Immature natural killer cell (primary cell): ENCODE measurements around the gene CEACAM16. TPM values are rescaled to one million over a fixed set of nuclear protein-coding genes. Genes with fewer than 3 reads are reported as not detected.
A peak's percentile ranks its signal among the peaks of the same experiment; 100 is the strongest.

Source experiments
- DNase-seq, 3 donors: peaks; one replicate each; pipeline ENCODE4 v3.0.0; 2022; ENCODE audit warnings: mixed read lengths in 1 of 3
- H3K27ac Mint-ChIP-seq, 6 donors: one replicate each; pipeline ENCODE4 v1.8.0; 2020; ENCODE audit warnings: mixed read lengths in 6 of 6, mild to moderate bottlenecking in 5 of 6, inconsistent platforms in 4 of 6, moderate library complexity in 3 of 6
- H3K27me3 Mint-ChIP-seq, 3 donors: one replicate each; pipeline ENCODE4 v1.8.0; 2020 to 2021; ENCODE audit warnings: low read depth in 3 of 3, mild to moderate bottlenecking in 3 of 3, mixed read lengths in 3 of 3, moderate library complexity in 3 of 3, inconsistent platforms in 1 of 3
- H3K36me3 Mint-ChIP-seq, 3 donors: one replicate each; pipeline ENCODE4 v1.8.0; 2020; ENCODE audit warnings: mixed read lengths in 3 of 3, inconsistent platforms in 2 of 3, mild to moderate bottlenecking in 2 of 3
- H3K4me1 Mint-ChIP-seq, 2 donors: one replicate each; pipeline ENCODE4 v1.8.0; 2020; ENCODE audit warnings: inconsistent platforms in 2 of 2, mild to moderate bottlenecking in 2 of 2, mixed read lengths in 2 of 2, moderate library complexity in 1 of 2
- H3K4me3 Mint-ChIP-seq, 5 donors: one replicate each; pipeline ENCODE4 v1.8.0; 2020; ENCODE audit warnings: mild to moderate bottlenecking in 5 of 5, mixed read lengths in 5 of 5, inconsistent platforms in 3 of 5, moderate library complexity in 3 of 5
- H3K9me3 Mint-ChIP-seq, 6 donors: one replicate each; pipeline ENCODE4 v1.8.0; 2020; ENCODE audit warnings: mild to moderate bottlenecking in 6 of 6, mixed read lengths in 6 of 6, inconsistent platforms in 4 of 6, moderate library complexity in 3 of 6
- polyA plus RNA-seq, 3 donors: library from polyadenylated mRNA; unstranded; fragments of 300-500 nt; fragmentation: Illumina TruSeq; gene quantifications; one replicate each; pipeline ENCODE4 v1.2.3, GENCODE V29; 2021

The CEACAM16 gene
- polyA plus RNA-seq, 3 donors from 2014 or later = not detected

- no peak overlapping the region for H3K4me3 Mint-ChIP-seq
- H3K4me1 Mint-ChIP-seq = peaks cover 36 to 38% of the 10 kb centered on the region in 2 donors
- peaks cover 0 to 3% (median 0%) of the 10 kb centered on the region in 3 donors for H3K36me3 Mint-ChIP-seq
- no peaks in the 10 kb centered on the region for H3K9me3 Mint-ChIP-seq
- no peak for DNase-seq
- H3K27ac Mint-ChIP-seq = peak overlapping the region in 5 of 6 donors; percentile 17 to 79 (median 76)
- peaks cover 3 to 13% (median 3%) of the 10 kb centered on the region in 3 donors for H3K27me3 Mint-ChIP-seq
Measured at GRCh38 chr19:44744871-44745332, 46.0 kb downstream of the CEACAM16 start.

DNA sequence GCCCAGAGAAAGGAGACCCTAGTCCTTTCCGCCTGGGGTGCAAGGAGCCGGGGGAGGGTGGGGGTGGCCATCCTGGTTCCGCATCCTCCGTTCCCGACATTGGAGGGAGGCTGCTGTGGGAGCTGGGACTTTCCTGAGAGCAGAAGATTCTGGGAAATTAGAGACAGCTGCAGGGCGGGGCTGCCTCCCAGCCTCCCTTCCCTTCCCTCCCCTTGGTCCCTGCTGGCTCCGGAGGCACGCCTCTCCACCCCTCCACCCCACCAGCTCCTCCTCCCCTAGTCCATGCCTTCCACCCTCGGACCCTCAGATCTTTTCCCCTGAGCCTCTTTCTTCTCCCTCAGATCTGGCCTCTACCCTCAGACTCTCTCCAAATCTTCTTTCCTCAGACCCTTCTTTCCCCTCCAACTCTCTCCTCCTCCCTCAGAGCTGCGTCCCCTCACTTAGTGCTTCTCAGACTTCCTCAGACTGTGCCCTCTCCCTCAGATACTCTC, 46.4 kb downstream of the CEACAM16 start:
- peaks cover 36 to 38% of the 10 kb centered on the region in 2 donors for H3K4me1 Mint-ChIP-seq
- peak overlapping the region in 5 of 6 donors; percentile 90 to 98 (median 94) for H3K27ac Mint-ChIP-seq
- DNase-seq = no peak
- peaks cover 0 to 3% (median 0%) of the 10 kb centered on the region in 3 donors for H3K36me3 Mint-ChIP-seq
- peaks cover 3 to 13% (median 3%) of the 10 kb centered on the region in 3 donors for H3K27me3 Mint-ChIP-seq
- no peaks in the 10 kb centered on the region for H3K9me3 Mint-ChIP-seq
- peak overlapping the region in 2 of 5 donors; percentile 33 to 83 for H3K4me3 Mint-ChIP-seq

DNA sequence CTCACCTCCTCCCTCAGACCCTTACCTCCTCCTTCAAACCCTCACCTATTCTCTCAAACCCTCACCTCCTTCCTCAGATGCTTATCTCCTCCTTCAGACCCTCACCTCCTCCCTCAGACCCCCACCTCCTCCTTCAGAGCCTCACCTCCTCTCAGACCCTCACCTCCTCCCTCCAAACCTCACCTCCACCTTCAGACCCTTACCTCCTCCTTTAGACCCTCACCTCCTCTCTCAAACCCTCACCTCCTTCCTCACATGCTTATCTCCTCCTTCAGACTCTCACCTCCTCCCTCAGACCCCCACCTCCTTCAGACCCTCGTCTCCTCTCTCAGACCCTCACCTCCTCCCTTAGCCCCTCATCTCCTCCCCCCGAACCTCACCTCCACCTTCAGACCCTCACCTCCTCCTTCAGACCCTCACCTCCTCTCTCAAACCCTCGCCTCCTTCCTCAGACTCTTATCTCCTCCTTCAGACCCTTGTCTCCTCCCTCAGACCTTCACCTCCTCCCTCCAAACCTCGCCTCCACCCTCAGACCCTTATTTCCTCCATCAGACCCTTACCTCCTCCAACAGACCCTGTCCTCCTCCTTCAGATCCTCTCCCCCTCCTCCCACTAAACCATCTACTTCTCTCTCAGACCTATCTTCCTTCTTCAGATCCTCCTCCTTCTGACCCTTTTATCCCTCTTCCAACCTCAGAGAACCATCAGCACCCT, 47.1 kb downstream of the CEACAM16 start:
- Mint-ChIP-seq H3K4me1 (peaks cover 41 to 44% of the 10 kb centered on the region in 2 donors), H3K27me3 (peaks cover 3 to 19% (median 7%) of the 10 kb centered on the region in 3 donors), H3K4me3 (peak overlapping the region; percentile 56 to 83 (median 62)), H3K36me3 (peaks cover 0 to 4% (median 3%) of the 10 kb centered on the region in 3 donors), H3K9me3 (no peaks in the 10 kb centered on the region), H3K27ac (peak overlapping the region; percentile 46 to 98 (median 93))
- DNase-seq = no peak

DNA sequence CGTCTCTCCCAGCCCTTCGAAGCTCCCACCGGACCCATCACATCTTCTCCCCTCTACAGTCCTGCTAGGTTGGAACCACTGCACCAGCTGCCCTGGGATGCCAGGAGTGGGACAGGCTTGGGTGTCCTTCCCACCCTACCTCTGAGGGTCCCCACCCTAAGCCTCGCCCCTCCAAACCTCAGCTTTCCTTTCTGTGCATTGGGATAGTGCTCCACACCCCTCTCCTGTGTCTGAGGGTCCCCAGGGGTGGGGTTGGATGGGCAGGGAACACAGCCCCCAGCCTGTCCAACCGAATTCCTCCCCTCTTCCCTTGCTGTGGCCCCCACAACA, 47.6 kb downstream of the CEACAM16 start:
- Mint-ChIP-seq H3K27me3 (peaks cover 5 to 21% (median 8%) of the 10 kb centered on the region in 3 donors), H3K4me3 (peak overlapping the region; percentile 58 to 93 (median 70)), H3K36me3 (peaks cover 0 to 7% (median 3%) of the 10 kb centered on the region in 3 donors), H3K4me1 (peaks cover 46 to 47% of the 10 kb centered on the region in 2 donors), H3K27ac (peak overlapping the region; percentile 76 to 98 (median 95)), H3K9me3 (no peaks in the 10 kb centered on the region)
- no peak for DNase-seq

DNA sequence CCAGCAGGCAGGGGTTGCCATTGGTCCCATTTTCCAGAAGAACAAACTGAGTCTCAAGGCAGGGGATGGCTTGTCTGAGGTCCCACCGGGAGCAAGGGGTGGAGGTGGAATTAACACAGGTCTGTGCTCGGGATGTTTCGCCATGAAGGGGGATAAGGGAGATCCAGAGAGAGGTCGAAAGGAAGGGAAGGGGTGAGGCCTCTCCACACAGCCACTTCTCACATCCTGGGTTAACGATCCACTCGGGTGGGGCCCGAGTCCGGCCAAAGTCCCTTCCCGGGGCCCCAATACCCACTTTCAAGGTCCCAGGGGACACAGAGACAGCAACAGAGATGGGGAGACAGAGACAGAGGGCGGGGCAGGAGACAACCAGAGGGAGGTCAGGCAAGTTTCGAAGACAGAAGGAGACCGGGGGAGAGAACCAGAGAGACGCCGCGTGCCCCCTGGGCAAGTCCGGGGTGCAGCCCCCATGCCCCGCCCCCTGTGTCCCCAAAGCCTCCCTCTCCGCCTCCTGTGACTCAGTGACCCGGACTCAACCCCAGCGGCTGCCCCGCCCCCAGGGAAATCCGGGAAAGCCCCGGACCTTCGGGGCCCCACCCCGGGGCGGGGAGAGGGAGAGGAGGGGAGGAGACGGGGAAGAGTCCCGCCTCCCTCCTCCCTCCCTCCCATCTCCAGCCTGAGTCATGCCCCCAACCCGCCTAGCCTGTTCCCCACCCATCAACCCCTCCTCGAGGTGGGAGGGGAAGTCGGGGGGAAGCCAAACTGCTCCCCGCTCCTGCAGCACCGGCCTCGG, 48.2 kb downstream of the CEACAM16 start:
- Mint-ChIP-seq H3K36me3 (peaks cover 0 to 11% (median 6%) of the 10 kb centered on the region in 3 donors), H3K9me3 (no peaks in the 10 kb centered on the region), H3K27ac (peak overlapping the region; percentile 79 to 98 (median 96)), H3K4me3 (peak overlapping the region; percentile 86 to 96 (median 88)), H3K27me3 (peaks cover 7 to 24% (median 8%) of the 10 kb centered on the region in 3 donors), H3K4me1 (peaks cover 51 to 52% of the 10 kb centered on the region in 2 donors)
- peak; percentile 76 to 80 (median 78) for DNase-seq

- peaks cover 8 to 30% (median 9%) of the 10 kb centered on the region in 3 donors for H3K27me3 Mint-ChIP-seq
- DNase-seq = no peak
- H3K4me3 Mint-ChIP-seq = peak overlapping the region; percentile 86 to 96 (median 88)
- H3K27ac Mint-ChIP-seq = peak overlapping the region; percentile 94 to 98 (median 96)
- H3K9me3 Mint-ChIP-seq = no peaks in the 10 kb centered on the region
- peaks cover 4 to 17% (median 12%) of the 10 kb centered on the region in 3 donors for H3K36me3 Mint-ChIP-seq
- H3K4me1 Mint-ChIP-seq = peaks cover 54 to 59% of the 10 kb centered on the region in 2 donors
Measured at GRCh38 chr19:44747739-44748425, 48.9 kb downstream of the CEACAM16 start.

- Mint-ChIP-seq H3K27ac (peak within 1 kb of the TSS; percentile 94 to 98 (median 97)), H3K9me3 (no peaks in the 10 kb centered on the region), H3K27me3 (peaks cover 14 to 37% (median 15%) of the 10 kb centered on the region in 3 donors), H3K4me3 (peak within 1 kb of the TSS; percentile 88 to 96 (median 88)), H3K36me3 (peaks cover 4 to 17% (median 12%) of the 10 kb centered on the region in 3 donors), H3K4me1 (peaks cover 58 to 66% of the 10 kb centered on the region in 2 donors)
- peak; percentile 83 to 85 (median 85) for DNase-seq
Measured at GRCh38 chr19:44748426-44749254, 49.7 kb downstream of the CEACAM16 start, which contains the start of gene BCL3. Gene BCL3, plus strand, starts transcription at chr19:44748708. Its CDS starts 83 bp downstream, at chr19:44748791.

DNA sequence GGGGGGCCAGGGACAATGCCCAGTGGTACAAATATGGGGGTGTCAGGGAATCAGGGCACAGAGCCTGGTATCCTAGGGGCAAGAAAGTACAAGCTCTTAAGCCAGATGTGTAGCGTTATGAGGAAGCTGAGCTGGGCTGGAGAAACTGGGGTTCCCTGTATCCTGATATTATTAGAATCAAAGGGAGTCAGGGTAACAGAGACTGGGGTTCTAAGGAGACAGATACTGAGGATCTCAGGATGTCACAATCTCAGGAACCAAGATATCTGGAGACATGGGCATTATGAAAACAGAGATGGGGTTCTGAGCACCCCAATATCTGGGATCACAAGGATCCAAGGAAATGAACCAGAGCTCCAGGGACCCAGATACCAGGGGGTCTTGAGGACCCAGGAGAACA, 50.3 kb downstream of the CEACAM16 start:
- Mint-ChIP-seq H3K4me3 (peak overlapping the region; percentile 84 to 89 (median 85)), H3K4me1 (peaks cover 63 to 71% of the 10 kb centered on the region in 2 donors), H3K27me3 (peaks cover 19 to 41% (median 20%) of the 10 kb centered on the region in 3 donors), H3K36me3 (peaks cover 4 to 17% (median 12%) of the 10 kb centered on the region in 3 donors), H3K9me3 (no peaks in the 10 kb centered on the region), H3K27ac (peak overlapping the region; percentile 78 to 97 (median 94))
- no peak for DNase-seq

- no peaks in the 10 kb centered on the region for H3K9me3 Mint-ChIP-seq
- H3K27me3 Mint-ChIP-seq = peaks cover 20 to 44% (median 23%) of the 10 kb centered on the region in 3 donors
- peak overlapping the region in 5 of 6 donors; percentile 89 to 97 (median 95) for H3K27ac Mint-ChIP-seq
- H3K36me3 Mint-ChIP-seq = peaks cover 4 to 17% (median 12%) of the 10 kb centered on the region in 3 donors
- DNase-seq = no peak
- peaks cover 68 to 77% of the 10 kb centered on the region in 2 donors for H3K4me1 Mint-ChIP-seq
- peak overlapping the region; percentile 84 to 89 (median 85) for H3K4me3 Mint-ChIP-seq
Measured at GRCh38 chr19:44749994-44750393, 51.0 kb downstream of the CEACAM16 start.

DNA sequence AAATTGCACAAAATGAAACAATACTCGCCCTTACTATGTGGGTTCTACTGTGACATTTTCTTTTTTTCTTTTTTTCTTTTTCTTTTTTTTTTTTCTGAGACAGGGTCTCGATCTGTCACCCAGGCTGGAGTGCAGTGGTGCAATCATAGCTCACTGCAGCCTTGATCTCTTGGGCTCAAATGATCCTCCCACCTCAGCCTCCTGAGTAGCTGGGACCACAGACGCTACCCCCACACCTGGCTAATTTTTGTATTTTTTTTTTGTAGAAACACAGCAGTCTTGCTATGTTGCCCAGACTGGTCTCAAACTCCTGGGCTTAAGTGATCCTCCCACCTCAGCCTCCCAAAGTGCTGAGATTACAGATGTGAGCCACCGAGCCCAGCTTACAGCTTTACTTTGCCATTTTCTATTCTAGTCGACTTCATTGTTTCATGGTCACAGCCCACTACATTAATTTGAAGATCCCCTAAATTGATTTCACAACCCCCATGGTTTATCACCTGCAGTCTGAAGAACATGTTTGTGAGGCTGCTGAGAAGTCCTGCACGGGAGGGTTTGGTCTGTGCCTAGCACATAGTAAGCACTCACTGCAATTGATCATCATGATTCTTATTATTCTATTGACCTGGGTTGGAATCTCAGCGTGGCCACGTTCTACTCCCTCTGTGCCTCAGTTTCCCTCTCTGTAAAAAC, 53.3 kb downstream of the CEACAM16 start:
- Mint-ChIP-seq H3K4me3 (peak overlapping the region; percentile 90 to 95 (median 92)), H3K27ac (peak overlapping the region; percentile 94 to 97 (median 96)), H3K36me3 (peaks cover 4 to 17% (median 12%) of the 10 kb centered on the region in 3 donors), H3K27me3 (peaks cover 20 to 44% (median 23%) of the 10 kb centered on the region in 3 donors), H3K4me1 (peaks cover 71 to 77% of the 10 kb centered on the region in 2 donors), H3K9me3 (no peaks in the 10 kb centered on the region)
- DNase-seq = no peak

GRCh38 chr19:44752816-44753625, 54.1 kb downstream of the CEACAM16 start:
- peaks cover 66 to 70% of the 10 kb centered on the region in 2 donors for H3K4me1 Mint-ChIP-seq
- peaks cover 4 to 21% (median 12%) of the 10 kb centered on the region in 3 donors for H3K36me3 Mint-ChIP-seq
- H3K27me3 Mint-ChIP-seq = peaks cover 19 to 41% (median 23%) of the 10 kb centered on the region in 3 donors
- peak; percentile 99 to 100 (median 99) for DNase-seq
- peak overlapping the region; percentile 90 to 95 (median 92) for H3K4me3 Mint-ChIP-seq
- no peaks in the 10 kb centered on the region for H3K9me3 Mint-ChIP-seq
- peak overlapping the region; percentile 94 to 97 (median 96) for H3K27ac Mint-ChIP-seq
